Measurements from ENCODE around the gene PPP1R14D.

Gene PPP1R14D

DNA sequence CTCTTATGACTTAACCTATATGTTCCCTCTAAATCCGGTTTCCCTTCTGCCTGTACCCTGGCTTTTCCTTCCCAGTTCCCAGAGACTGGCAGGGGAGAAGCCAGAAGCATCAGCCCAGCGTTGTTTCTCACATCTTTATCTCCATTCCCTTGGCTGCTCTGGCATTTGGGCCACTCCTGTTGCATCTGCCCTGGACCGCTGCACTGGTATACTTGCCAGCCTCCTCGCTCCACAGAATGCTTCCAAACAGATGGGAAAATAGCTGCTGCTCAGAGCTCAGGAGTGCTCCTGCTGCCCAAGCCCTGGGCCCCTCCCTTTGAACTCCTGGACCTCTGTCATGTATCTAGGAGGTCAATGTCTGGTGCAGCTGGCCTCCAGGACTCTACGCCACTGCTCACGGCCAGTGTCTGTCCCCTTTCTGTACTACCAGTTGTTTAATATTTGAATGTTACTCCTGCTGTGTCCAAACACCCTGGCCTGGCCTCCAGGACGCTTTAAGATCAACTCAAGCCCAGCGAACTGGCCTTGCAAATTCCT is 22.1 kb upstream of the PPP1R14D start:
- DNase-seq = no peak

DNA sequence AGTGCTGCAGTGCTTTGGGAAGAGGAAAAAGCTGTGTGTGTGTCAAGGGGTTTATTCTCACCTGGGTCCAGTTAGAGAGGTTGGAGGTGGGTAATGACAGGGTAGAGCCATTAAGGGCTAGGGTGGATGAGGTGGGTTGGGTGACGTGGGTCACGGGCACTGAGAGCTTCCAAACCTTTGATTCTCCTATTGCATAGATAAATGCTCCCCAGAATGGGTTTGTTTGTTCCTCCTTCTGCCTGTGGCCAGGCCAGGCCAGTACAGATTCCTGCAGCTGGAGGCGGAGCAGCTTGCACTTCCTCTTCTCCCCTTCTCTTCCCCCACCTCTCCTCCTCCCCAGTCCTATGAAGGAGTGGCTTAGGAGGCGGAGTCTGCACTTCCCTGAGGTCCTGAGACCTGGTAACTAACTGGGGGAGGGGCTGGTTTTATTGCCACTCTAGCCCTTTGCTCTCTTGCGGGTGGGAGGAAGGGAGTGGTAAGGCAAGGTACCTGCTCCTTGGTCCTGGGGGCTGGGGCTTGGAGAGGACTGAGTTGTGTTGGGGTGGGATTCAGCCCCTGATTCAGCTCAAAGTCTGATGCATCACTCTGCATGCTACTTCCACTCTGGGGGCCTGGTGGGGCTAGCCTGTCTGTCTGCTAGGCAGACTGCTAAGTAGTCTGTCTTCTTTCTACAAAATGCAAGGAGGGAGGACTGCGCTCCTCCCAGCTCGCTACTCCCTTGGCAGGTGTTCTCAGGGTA is 18.9 kb upstream of the PPP1R14D start:
- DNase-seq = peak; percentile 15

- DNase-seq = no peak
Observed at GRCh38 chr15:40846841-40847222, 18.3 kb upstream of the PPP1R14D start.

DNA sequence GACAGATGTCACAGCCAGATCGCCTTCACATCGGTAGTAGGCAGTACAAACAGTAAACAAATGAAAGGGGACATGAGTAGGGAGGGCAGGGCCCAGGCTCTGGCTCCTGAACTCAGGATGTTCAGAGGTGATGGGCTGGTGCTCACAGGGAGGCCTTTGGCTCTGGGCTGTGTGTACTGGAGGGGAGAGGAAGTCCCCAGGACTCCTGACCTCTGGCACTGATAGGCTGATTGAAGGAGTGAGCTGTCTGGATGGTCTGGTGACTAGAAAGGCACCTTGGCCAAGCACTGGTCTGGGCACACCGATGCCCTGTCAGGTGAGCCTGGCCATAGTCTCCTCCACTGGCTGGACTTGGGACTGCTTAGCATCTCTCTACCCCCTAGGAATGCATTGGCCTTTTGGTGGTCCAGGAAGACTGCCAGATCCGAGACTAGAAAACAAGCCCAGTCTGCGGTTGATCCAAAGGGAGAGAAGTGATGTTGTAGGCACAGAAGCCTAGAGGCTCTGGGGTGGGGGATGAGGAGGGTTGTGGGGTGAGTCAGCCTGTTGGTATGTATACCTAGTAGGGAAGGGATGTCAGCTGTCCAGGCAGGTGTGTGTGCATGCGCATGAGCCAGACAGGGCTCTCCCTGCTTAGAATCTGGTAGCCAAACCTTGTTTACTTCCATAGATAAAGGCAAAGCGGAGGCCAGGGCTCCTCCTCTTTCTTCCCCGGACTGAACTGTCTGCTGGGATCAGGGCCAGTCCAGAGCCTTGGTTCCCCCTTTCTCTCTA is 17.2 kb upstream of the PPP1R14D start:
- DNase-seq = no peak

DNA sequence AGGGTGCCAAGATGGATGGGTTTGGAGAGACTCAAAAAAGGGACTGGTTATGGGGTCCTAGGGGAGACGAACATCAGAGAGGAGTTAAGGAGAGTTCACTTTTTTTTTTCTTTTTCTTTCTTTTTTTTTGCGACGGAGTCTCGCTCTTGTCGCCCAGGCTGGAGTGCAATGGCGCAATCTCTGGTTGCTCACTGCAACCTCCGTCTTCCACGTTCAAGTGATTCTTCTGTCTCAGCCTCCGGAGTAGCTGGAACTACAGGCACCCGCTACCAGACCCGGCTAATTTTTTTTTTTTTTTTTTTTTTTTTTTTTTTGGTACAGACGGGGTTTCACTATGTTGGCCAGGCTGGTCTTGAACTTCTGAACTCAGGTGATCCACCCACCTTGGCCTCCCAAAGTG is 16.5 kb upstream of the PPP1R14D start:
- no peak for DNase-seq

- DNase-seq = peak; percentile 25
Observed at GRCh38 chr15:40844696-40845030, 16.2 kb upstream of the PPP1R14D start.

- peak; percentile 15 for DNase-seq
Observed at GRCh38 chr15:40843885-40844695, 15.6 kb upstream of the PPP1R14D start, which contains the start of gene SPINT1. Gene SPINT1, plus strand, starts transcription at chr15:40844048. Its CDS starts 507 bp downstream, at chr15:40844555.

- no peak for DNase-seq
Observed at GRCh38 chr15:40843261-40843884, 14.9 kb upstream of the PPP1R14D start.

DNA sequence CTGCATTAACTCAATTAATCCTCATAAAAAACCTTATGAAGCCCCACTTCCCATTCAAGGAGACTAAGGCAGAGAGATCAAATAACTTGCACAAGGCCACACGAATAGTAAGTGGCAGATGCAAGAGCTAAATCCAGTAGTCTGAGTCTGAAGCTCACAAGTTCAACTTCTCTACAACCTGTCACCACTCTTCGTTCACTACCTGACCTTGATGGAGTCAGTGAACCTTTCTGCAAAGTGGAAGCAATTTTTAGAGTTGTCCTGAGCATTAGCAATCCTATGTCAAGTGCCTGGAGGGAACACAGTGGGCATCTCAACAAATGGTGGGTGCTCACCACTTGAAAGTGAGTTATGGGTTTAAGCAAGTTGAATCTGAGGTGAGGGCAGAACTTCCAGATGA is 13.2 kb upstream of the PPP1R14D start:
- DNase-seq = no peak

GRCh38 chr15:40838756-40839155 is 10.2 kb upstream of the PPP1R14D start:
- DNase-seq = no peak

DNA sequence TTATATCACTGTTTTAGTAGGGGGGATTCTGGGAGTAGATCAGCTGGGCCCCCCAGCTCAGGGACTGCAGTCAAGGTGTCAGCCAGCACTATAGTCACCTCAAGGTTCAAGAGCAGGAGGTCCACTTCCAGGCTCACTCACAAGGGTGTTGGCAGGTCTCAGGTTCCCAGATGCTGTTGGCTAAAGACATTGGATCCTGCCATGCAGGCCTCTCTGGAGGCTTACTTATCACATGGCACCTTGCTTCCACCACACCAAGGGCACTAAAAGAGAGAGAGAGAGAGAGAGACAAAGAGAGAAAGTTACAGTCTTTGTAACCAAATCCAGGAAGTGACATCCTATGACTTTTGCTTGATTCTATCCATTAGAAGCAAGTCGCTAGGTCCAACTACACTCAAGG is 7.5 kb upstream of the PPP1R14D start:
- DNase-seq = no peak

- DNase-seq = no peak
Observed at GRCh38 chr15:40832903-40833302, 4.4 kb upstream of the PPP1R14D start.

GRCh38 chr15:40831861-40832260 is 3.4 kb upstream of the PPP1R14D start:
- no peak for DNase-seq

GRCh38 chr15:40830884-40831283 is 2.4 kb upstream of the PPP1R14D start:
- DNase-seq = no peak

GRCh38 chr15:40829115-40829514 is 607 bp upstream of the PPP1R14D start:
- no peak for DNase-seq

DNA sequence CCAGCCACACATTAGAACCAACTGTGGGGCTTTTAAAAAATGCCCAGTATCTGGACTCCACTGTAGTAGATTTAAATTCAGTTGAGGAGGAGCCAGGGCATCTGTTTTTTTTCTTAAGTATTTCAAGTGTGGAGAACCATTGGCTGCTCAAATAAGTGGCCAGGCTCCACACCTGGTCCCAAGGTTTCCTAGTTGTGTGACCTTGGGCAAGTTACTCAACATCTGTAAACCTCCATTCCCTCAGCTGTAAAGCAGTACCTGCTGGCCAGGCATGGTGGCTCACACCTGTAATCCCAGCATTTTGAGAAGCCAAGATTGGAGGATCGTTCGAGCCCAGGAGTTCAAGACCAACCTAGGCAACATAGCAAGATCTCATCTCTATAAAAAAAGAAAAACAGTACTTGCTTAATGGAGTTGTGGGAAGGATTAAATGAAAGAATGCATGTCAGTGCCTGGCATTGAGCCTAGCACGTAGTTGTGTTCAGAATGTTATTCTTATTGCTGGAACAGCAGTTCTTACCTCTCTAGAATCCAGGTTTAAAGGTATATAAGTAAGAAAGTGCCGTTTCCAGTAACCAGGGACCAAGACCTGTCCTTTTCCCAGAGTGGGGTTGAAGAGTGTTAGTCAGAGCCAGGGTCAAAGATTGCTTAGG is 2.0 kb downstream of the PPP1R14D start:
- DNase-seq = no peak

DNA sequence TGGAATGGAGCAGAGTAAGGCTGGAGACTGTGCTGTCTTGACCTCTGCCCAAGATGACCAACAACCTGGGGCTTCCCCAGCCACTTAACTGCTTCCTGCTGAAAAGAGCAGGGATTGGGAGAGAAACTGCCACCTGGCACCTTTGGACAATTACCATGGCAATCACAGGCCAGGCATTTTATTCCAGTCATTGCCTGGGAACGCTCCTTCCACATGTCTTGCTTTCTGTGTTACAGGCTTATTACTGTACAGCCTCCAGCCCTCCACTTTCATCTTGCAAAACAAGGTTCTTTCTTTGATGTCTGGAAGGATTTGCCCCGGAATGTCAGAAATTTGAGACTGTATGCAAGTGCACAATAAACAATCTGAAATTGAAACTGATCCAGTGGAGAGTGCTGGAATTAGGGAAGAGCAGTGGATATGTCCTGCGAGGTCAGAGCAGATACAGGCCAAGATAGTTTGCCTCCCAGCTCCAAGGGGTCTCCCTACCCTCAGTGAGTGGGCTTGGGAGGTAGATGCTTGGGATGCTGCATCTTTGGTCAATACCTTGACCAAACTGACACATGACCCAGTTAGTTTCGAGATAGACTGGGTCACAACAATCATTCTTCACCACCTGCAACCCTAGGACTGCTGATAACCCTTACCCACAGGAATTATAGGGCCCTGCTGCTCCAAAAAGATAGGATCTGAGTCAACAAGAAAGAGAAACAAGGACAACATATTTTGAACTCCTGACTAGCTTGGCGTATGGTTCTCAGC is 2.7 kb downstream of the PPP1R14D start:
- DNase-seq = no peak

DNA sequence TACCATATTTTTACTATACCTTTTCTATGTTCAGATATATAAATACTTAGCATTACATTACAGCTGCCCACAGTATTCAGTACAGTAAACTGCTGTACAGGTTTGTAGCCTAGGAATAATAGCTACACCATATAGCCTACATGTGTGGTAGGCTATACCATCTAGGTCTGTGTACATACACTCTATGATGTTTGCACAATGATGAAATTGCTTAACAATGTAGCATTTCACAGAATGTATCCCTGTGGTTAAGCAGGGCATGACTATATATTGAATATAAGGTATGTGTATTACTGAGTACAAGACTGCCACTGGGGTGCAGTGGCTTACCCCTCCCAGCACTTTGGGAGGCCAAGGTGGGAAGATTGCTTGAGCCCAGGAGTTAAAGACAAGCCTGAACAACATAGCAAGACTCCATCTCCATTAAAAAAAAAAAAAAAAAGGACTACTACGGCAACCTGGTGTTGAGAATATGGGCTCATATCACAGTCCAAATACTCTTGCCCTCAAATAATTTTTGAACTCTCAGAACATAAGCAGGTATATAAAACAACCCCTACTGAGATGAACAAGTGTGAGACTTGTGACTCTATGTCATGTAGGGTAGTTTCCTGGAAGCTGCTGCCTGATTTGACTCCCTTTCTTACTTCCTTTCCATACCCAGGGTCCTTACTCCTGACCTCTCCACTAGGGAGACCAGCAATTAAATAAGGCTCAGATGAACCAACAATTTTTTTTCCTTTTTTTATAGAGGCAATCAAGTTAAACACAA is 4.8 kb downstream of the PPP1R14D start:
- DNase-seq = no peak

GRCh38 chr15:40821195-40821594 is 7.3 kb downstream of the PPP1R14D start:
- DNase-seq = no peak

DNA sequence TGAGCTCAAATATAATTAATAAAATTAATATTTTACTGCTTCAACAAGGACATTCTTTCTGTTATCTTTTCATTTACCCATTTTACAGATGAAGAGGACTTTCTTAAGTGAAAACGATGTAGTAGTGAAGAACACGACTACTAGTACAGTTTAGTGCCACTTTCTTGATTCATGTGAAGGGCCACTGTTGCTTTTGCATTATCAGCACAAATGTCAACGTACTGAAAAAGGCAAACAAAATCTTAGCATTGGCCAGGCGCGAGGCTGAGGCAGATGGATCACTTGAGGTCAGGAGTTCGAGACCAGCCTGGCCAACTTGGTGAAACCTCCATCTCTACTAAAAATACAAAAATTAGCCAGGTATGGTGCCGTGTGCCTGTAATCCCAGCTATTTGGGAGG is 9.5 kb downstream of the PPP1R14D start:
- no peak for DNase-seq

Data from CD4-positive, alpha-beta T cell treated with Interleukin-10 for 1 hour (primary cell).